ENCODE data around the gene STPG4. TPM values are rescaled to one million over a fixed set of nuclear protein-coding genes. Genes with fewer than 3 reads are reported as not detected.
"Not testable (repeated sequence)": the region's sequence is repeated elsewhere in the genome, so short reads cannot be mapped to it uniquely, and the experiment has no call there.

The STPG4 gene
- total RNA-seq, 2 donors from 2014 or later: 0.21 TPM; not detected in 1

DNA sequence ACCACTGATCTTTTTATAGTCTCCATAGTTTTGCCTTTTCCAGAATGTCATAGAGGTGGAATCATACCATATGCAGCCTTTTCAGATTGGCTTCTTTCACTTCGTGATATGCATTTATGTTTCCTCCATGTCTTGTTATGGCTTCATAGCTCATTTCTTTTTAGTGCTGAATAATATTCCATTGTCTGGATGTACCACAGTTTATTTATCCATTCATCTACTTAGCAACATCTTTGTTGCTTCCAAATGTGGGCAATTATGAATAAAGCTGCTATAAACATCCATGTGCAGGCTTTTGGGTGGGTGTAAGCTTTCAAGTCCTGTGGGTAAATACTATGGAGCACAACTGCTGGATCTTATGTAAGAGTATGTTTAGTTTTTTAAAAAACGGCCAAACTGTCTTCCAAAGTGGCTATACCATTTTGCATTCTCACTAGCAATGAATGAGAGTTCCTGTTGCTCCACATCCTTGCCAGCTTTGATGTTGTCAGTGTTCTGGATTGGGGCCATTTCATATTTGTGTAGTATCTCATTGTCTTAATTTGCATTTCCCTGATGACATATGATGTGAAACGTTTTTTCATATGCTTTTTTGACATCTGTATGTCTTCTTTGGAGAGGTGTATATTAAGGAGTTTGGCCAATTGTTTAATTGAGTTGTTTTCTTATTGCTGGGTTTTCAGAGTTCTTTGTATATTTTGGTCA, 20.6 kb downstream of the STPG4 start:
- Mint-ChIP-seq H3K36me3 (ENCODE audit: low read depth) (no peaks in the 10 kb centered on the region), H3K27ac (no peak overlapping the region), H3K4me3 (no peak overlapping the region), H3K27me3 (no peaks in the 10 kb centered on the region), H3K4me1 (no peaks in the 10 kb centered on the region)
- DNase-seq: no peak
- H3K9me3 ChIP-seq (ENCODE audit: control insufficient read depth, low read length, poor library complexity, severe bottlenecking): no peaks in the 10 kb centered on the region
- no peak for ATAC-seq

DNA sequence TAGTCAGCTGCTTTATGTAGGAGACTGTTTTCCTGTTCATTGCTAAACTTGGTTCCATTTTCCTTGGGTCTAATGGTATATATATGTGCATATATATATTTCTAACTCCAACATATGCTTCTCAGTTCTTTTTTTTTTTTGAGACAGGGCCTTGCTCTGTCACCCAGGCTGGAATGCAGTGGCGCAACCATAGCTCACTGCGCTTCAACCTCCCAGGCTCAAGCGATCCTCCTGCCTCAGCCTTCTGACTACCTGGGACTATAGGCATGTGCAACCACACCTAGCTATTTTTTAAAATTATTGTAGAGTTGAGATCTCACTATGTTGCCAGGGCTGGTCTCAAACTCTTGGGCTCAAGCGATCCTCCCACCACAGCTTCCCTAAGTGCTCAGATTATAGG, 22.1 kb downstream of the STPG4 start:
- no peaks in the 10 kb centered on the region for H3K9me3 ChIP-seq (ENCODE audit: control insufficient read depth, low read length, poor library complexity, severe bottlenecking)
- ATAC-seq (no peak), DNase-seq (no peak)
- H3K4me3 Mint-ChIP-seq: no peak overlapping the region
- H3K36me3 Mint-ChIP-seq (ENCODE audit: low read depth): no peaks in the 10 kb centered on the region
- H3K27ac Mint-ChIP-seq: no peak overlapping the region
- H3K27me3 Mint-ChIP-seq: peaks cover 6% of the 10 kb centered on the region
- H3K4me1 Mint-ChIP-seq: peaks cover 2% of the 10 kb centered on the region

DNA sequence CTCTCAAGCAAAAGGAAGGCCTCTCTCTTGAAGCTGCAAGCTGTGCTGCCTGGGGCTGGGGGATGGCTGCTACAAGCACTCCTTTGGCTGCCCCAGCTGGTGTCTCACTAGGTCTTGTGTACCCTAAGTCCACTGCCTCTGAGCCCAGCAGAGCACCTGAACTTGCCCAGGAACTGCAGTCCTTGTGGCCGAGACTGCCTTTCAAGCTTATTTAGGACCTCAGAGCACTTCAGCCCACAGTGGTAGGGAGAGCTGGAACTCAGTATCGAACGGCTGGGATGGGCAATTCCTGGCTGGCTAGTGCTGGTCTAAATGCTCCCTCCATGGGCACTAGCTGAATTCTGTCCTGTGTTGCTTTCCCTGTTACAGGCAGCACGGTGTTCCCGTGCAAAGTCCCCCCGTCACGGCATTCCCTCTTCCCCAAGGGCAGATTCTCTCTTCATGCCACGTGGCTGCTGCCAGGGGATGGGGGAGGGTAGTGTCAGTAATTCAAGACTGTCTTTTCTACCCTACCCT, 25.9 kb downstream of the STPG4 start:
- H3K4me1 Mint-ChIP-seq: peaks cover 2% of the 10 kb centered on the region
- peaks cover 13% of the 10 kb centered on the region for H3K27me3 Mint-ChIP-seq
- DNase-seq (no peak), ATAC-seq (no peak)
- H3K27ac Mint-ChIP-seq: no peak overlapping the region
- no peaks in the 10 kb centered on the region for H3K9me3 ChIP-seq (ENCODE audit: control insufficient read depth, low read length, poor library complexity, severe bottlenecking)
- H3K4me3 Mint-ChIP-seq: no peak overlapping the region
- no peaks in the 10 kb centered on the region for H3K36me3 Mint-ChIP-seq (ENCODE audit: low read depth)

DNA sequence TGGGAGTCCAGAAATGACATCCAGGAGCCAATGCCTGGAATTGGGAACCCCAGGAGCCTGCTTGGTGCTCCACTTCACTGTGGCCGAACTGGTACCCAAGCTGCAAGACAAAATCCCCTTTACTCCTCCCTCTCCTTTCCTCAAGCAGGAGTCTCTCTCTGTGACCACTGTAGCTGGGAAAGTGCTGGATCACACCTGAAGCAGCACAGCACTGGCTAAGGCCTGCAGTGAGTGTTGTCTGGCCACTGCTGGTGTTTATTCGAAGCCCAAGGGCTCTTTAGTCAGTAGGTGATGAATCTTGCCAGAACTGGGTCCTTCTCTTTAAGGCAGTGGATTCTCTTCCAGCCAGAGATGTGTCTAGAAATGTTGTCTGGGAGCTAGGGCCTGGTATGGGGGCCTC, 26.4 kb downstream of the STPG4 start:
- Mint-ChIP-seq H3K4me1 (peaks cover 2% of the 10 kb centered on the region), H3K27me3 (peaks cover 14% of the 10 kb centered on the region), H3K36me3 (ENCODE audit: low read depth) (no peaks in the 10 kb centered on the region), H3K4me3 (no peak overlapping the region), H3K27ac (no peak overlapping the region)
- ATAC-seq: no peak
- no peaks in the 10 kb centered on the region for H3K9me3 ChIP-seq (ENCODE audit: control insufficient read depth, low read length, poor library complexity, severe bottlenecking)
- DNase-seq: no peak

DNA sequence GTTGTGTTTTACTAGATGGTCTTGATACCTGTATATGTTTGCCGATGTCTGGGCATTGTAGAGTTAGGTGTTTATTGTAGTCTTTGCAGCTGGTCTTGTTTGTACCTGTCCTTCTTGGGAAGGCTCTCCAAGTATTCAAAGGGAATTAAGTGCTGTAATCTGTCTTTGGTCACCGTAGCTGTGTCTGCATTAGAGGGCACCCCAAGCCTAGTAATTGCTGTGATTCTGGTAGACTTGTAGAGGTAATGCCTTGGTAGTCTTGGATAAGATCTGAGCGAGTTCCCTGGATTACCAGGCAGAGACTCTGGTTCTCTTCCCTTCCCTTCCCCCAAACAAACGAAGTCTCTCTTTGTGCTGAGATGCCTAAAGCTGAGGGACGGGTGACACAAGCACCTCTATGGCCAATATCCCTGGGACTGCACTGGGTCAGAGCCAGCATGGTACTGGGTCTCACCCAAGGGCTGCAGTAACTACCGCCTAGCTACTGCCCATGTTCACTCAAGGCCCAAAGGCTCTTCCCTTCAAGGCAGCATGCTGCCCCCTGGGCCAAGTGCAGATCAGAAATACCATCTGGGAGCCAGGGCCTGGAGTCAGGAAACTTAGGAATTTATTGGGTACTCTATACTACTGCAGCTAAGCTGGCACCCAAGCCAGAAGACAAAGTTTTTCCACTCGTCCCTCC, 27.1 kb downstream of the STPG4 start:
- no peaks in the 10 kb centered on the region for H3K9me3 ChIP-seq (ENCODE audit: control insufficient read depth, low read length, poor library complexity, severe bottlenecking)
- Mint-ChIP-seq H3K27me3 (peaks cover 14% of the 10 kb centered on the region), H3K27ac (no peak overlapping the region), H3K4me3 (no peak overlapping the region), H3K36me3 (ENCODE audit: low read depth) (no peaks in the 10 kb centered on the region), H3K4me1 (peaks cover 2% of the 10 kb centered on the region)
- ATAC-seq (no peak), DNase-seq (no peak)

DNA sequence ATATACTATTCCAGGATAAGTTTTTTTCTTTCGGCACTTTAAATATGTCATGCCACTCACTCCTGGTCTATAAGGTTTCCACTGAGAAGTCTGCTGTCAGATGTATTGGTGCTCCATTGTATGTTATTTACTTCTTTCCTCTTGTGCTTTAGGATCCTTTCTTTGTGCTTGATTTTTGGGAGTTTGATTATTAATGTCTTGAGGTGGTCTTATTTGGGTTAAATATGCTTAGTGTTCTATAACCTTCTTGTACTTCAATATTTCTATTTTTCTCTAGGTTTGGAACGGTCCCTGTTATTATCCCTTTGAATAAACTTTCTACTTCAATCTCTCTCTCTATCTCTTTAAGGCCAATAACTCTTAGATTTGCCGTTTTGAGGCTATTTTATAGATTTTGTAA, 28.3 kb downstream of the STPG4 start:
- no peaks in the 10 kb centered on the region for H3K36me3 Mint-ChIP-seq (ENCODE audit: low read depth)
- H3K9me3 ChIP-seq (ENCODE audit: control insufficient read depth, low read length, poor library complexity, severe bottlenecking): no peaks in the 10 kb centered on the region
- DNase-seq (no peak), ATAC-seq (no peak)
- peaks cover 2% of the 10 kb centered on the region for H3K4me1 Mint-ChIP-seq
- H3K4me3 Mint-ChIP-seq: no peak overlapping the region
- peaks cover 14% of the 10 kb centered on the region for H3K27me3 Mint-ChIP-seq
- H3K27ac Mint-ChIP-seq: no peak overlapping the region

DNA sequence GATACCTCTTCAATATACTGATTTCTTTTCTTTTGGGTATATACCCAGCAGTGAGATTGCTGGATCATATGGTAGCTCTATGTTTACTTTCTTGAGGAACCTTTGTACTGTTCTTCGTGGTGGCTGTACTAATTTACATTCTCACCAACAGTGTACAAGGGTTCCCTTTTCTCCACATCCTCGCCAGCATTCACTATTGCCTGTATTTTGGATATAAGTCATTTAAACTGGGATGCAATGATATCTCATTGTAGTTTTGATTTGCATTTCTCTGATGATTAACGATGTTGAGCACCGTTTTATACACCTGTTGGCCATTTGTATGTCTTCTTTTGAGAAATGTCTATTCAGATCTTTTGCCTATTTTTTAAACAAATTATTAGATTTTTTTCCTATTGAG, 30.4 kb downstream of the STPG4 start:
- H3K27me3 Mint-ChIP-seq: peaks cover 19% of the 10 kb centered on the region
- H3K36me3 Mint-ChIP-seq (ENCODE audit: low read depth); DNase-seq; H3K27ac Mint-ChIP-seq; H3K4me1 Mint-ChIP-seq; H3K9me3 ChIP-seq (ENCODE audit: control insufficient read depth, low read length, poor library complexity, severe bottlenecking); ATAC-seq; H3K4me3 Mint-ChIP-seq: not testable (repeated sequence)

DNA sequence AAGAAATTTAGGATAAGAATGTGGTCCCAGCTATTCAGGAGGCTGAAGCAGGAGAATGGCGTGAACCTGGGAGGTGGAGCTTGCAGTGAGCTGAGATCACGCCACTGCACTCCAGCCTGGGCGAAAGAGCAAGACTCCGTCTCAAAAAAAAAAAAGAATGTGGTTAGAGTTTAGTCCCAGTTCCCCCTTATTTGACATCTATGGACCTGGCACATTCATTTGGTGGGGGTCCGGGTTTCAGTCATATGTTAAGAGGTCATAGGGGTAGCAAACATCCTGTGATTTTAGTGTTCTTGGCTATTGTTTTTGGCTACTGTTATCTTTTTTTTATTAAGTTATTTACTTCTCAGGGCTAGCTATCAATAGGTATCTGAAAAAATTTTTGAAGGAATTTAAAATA, 34.7 kb downstream of the STPG4 start:
- not testable (repeated sequence) for H3K9me3 ChIP-seq (ENCODE audit: control insufficient read depth, low read length, poor library complexity, severe bottlenecking); H3K36me3 Mint-ChIP-seq (ENCODE audit: low read depth); DNase-seq; H3K4me3 Mint-ChIP-seq; H3K4me1 Mint-ChIP-seq; H3K27ac Mint-ChIP-seq; ATAC-seq
- H3K27me3 Mint-ChIP-seq: peaks cover 25% of the 10 kb centered on the region

DNA sequence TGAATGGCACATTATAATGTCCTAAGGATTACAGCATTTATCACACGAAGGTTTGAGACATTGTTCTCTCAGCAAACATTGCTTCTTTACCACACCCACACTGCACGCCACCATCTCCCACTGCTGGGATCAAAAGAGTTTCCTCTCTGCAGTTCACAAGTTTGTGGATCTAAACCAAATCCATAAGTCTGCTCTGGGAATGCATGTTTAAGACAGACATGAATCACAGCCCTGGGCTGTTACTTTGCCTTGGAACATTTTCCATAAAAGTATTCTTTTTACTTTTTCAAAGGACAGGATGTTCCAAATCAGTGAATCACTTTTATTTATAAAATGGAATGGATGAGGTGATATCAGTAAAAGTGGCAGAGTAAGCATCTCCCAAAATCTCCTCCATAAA, 36.1 kb downstream of the STPG4 start:
- Mint-ChIP-seq H3K4me3 (no peak overlapping the region), H3K36me3 (ENCODE audit: low read depth) (no peaks in the 10 kb centered on the region), H3K27me3 (peaks cover 20% of the 10 kb centered on the region), H3K27ac (no peak overlapping the region), H3K4me1 (no peaks in the 10 kb centered on the region)
- ATAC-seq (no peak), DNase-seq (no peak)
- H3K9me3 ChIP-seq (ENCODE audit: control insufficient read depth, low read length, poor library complexity, severe bottlenecking): no peaks in the 10 kb centered on the region

DNA sequence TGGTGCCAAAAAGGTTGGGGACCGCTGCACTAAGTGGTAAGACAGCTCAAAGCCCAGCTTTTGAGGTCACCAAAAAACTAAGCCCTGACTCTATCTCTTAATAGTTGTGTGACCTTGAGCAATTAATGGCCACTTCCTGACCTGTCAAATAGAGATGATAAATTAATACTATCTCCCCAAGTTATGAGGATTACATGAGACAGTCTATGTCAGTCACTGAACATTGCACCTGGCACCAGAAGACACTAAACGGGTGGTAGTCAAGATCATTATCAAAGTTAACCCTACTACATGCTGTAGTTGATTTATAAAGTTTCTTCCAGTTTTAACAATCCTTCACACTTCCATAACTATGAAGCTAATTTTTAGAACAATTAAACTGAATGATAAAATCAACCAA, 36.5 kb downstream of the STPG4 start:
- H3K27me3 Mint-ChIP-seq: peaks cover 20% of the 10 kb centered on the region
- no peak overlapping the region for H3K4me3 Mint-ChIP-seq
- H3K9me3 ChIP-seq (ENCODE audit: control insufficient read depth, low read length, poor library complexity, severe bottlenecking): no peaks in the 10 kb centered on the region
- no peak for DNase-seq
- no peaks in the 10 kb centered on the region for H3K36me3 Mint-ChIP-seq (ENCODE audit: low read depth)
- ATAC-seq: no peak
- H3K4me1 Mint-ChIP-seq: no peaks in the 10 kb centered on the region
- H3K27ac Mint-ChIP-seq: no peak overlapping the region

DNA sequence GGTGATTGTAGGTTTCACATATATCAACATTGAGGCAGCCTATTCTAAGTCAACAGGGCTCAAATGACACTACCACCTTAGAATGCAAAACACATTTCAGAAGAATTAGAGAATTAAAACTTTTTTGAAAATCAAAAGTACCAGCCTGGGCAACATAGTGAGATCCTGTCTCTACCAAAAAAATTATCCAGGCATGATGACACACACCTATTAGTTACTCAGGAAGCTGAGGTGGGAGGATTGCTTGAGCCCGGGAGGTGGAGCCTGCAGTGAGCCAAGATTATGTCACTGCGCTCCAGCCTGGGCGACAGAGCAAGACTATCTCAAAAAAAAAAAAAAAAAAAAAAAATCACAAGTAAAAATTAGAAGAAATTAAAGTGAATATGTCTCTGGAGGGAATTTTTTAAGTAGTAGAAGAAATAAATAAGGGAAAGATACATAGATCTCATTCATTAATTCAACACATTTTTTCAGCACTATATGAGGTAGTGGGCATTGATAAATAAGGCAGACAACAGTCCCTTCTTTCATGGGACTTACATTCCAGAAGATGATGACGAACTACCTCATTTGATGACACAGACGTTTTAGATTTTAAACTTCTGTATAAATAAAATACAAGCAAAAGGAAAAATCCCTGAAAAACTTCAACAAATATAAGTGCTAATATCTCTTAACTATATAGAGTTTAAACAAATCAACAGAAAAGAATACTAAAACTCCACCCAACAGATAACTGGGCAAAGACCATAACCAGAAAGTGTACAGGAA, 42.3 kb downstream of the STPG4 start:
- H3K4me1 Mint-ChIP-seq: no peaks in the 10 kb centered on the region
- DNase-seq (no peak), ATAC-seq (no peak)
- no peak overlapping the region for H3K4me3 Mint-ChIP-seq
- H3K9me3 ChIP-seq (ENCODE audit: control insufficient read depth, low read length, poor library complexity, severe bottlenecking): no peaks in the 10 kb centered on the region
- H3K27ac Mint-ChIP-seq: no peak overlapping the region
- H3K36me3 Mint-ChIP-seq (ENCODE audit: low read depth): no peaks in the 10 kb centered on the region
- peaks cover 6% of the 10 kb centered on the region for H3K27me3 Mint-ChIP-seq

DNA sequence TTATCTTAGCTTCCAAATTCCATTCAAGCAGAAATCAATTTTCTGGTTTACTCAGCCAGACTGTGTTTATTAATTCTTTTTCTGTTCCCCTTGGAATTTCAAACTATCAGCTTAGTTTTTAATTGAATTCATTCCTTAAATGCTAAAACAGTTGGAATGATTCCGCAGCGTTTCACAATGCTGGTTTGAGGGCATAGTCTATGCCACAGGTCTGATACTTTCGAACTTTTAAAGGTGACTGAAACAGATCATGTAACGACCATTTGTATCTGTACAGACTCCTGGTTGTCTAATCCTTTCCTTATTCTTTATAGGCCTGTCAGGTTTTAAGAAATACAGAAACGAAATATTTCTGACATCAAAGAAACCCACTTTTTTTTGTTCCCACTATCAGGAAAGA, 45.4 kb downstream of the STPG4 start:
- Mint-ChIP-seq H3K4me1 (no peaks in the 10 kb centered on the region), H3K27ac (no peak overlapping the region), H3K36me3 (ENCODE audit: low read depth) (no peaks in the 10 kb centered on the region), H3K4me3 (no peak overlapping the region), H3K27me3 (no peaks in the 10 kb centered on the region)
- no peak for ATAC-seq
- no peak for DNase-seq
- no peaks in the 10 kb centered on the region for H3K9me3 ChIP-seq (ENCODE audit: control insufficient read depth, low read length, poor library complexity, severe bottlenecking)

DNA sequence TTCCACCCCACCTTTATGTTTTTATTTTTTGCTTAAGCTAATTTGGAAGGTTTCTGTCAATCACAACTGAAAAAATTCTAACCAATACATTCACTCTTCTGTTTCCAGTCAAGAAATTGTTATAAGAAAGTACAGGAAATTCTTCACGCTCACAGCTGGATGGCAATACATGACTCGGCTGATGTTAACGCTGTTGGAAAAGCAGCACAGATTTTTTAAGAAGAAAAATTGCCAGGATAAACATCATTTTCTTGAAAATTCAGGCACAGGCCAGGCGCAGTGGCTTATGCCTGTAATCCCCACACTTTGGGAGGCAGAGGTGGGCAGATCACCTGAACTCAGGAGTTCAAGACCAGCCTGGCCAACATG, 46.1 kb downstream of the STPG4 start:
- no peaks in the 10 kb centered on the region for H3K36me3 Mint-ChIP-seq (ENCODE audit: low read depth)
- no peak for DNase-seq
- no peaks in the 10 kb centered on the region for H3K9me3 ChIP-seq (ENCODE audit: control insufficient read depth, low read length, poor library complexity, severe bottlenecking)
- no peak overlapping the region for H3K4me3 Mint-ChIP-seq
- no peaks in the 10 kb centered on the region for H3K4me1 Mint-ChIP-seq
- ATAC-seq: no peak
- H3K27me3 Mint-ChIP-seq: no peaks in the 10 kb centered on the region
- H3K27ac Mint-ChIP-seq: no peak overlapping the region
